Activated effector memory CD4-positive, alpha-beta T cell treated with Interleukin-2 at 50 U/mL for 16 hours (primary cell): ENCODE data around the gene ZNF3.

Source experiments
- DNase-seq: peaks from one replicate; pipeline ENCODE4 v3.0.0-alpha.2; 2020

ZNF3 gene

GRCh38 chr7:100048680-100049079 is 32.8 kb downstream of the ZNF3 start:
- DNase-seq, result no peak

GRCh38 chr7:100044718-100045117 is 36.8 kb downstream of the ZNF3 start:
- no peak for DNase-seq

- DNase-seq, result no peak
Observed at GRCh38 chr7:100040575-100040974, 40.9 kb downstream of the ZNF3 start.

- DNase-seq, result no peak
Observed at GRCh38 chr7:100038326-100038725, 43.2 kb downstream of the ZNF3 start.

GRCh38 chr7:100035876-100036275 is 45.6 kb downstream of the ZNF3 start:
- DNase-seq, result no peak

GRCh38 chr7:100034871-100035510 is 46.5 kb downstream of the ZNF3 start:
- DNase-seq, result no peak

DNA sequence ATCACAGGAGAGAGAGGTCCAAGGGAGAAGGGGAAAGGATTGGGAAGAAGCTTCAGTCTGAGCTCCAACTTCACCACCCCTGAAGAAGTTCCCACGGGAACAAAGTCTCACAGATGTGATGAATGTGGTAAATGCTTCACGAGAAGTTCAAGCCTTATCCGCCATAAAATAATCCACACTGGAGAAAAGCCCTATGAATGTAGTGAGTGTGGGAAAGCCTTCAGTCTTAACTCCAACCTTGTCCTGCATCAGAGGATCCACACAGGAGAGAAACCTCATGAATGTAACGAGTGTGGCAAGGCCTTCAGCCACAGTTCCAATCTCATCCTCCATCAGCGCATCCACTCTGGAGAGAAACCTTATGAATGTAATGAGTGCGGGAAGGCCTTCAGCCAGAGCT is 48.0 kb downstream of the ZNF3 start:
- no peak for DNase-seq

GRCh38 chr7:100029596-100029995 is 51.9 kb downstream of the ZNF3 start:
- DNase-seq, result no peak

DNA sequence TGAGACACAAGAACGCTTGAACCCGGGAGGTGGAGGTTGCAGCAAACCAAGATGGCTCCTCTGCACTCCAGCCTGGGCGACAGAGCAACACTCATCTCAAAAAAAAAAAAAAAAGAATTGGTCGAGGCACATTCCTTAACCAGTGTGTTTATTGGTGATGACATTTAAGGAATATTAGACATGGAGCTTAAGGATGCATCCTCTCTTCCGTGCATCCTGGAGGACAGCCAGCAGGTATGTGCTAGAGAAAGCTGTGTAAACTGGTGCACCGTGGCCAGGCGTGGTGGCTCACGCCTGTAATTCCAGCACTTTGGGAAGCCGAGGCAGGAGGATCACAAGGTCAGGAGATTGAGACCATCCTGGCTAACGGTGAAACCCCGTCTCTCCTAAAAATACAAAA is 54.3 kb downstream of the ZNF3 start:
- no peak for DNase-seq

GRCh38 chr7:100024020-100024619 is 57.4 kb downstream of the ZNF3 start:
- no peak for DNase-seq

DNA sequence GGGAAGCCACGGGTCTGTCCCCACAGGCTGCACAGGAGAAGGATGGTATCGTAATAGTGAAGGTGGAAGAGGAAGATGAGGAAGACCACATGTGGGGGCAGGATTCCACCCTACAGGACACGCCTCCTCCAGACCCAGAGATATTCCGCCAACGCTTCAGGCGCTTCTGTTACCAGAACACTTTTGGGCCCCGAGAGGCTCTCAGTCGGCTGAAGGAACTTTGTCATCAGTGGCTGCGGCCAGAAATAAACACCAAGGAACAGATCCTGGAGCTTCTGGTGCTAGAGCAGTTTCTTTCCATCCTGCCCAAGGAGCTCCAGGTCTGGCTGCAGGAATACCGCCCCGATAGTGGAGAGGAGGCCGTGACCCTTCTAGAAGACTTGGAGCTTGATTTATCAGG is 58.0 kb downstream of the ZNF3 start:
- DNase-seq, result no peak

DNA sequence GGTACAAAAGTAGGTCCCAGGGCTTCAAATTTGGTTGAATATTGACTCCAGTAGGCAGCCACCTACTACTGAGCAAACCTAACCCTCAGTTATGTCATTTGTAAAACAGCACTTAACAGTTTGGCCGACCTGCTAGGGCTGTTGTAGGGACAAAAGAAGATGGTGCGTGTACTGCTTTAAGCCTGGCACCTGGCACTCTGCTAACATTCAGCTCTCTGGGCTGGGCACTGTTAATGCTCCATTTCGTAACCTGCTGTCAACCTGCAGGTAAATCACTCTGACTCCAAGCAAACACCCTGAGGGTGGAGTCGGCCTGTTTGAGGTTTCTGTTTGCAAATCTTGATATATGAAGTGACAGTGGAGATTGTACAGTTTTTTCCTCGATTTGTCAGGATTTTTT is 58.9 kb downstream of the ZNF3 start:
- DNase-seq, result no peak

- no peak for DNase-seq
Observed at GRCh38 chr7:100021297-100021696, 60.2 kb downstream of the ZNF3 start.
